Measurements from ENCODE around the gene BHLHE40. TPM values are rescaled to one million over a fixed set of nuclear protein-coding genes. Genes with fewer than 3 reads are reported as not detected.

Gene BHLHE40
- total and polyA plus RNA-seq, 10 of the 15 experiments (the other 5 are each of a cell fraction or from before 2014, with no cell fraction given), result 25.2 to 106 (median 51.4) TPM

DNA sequence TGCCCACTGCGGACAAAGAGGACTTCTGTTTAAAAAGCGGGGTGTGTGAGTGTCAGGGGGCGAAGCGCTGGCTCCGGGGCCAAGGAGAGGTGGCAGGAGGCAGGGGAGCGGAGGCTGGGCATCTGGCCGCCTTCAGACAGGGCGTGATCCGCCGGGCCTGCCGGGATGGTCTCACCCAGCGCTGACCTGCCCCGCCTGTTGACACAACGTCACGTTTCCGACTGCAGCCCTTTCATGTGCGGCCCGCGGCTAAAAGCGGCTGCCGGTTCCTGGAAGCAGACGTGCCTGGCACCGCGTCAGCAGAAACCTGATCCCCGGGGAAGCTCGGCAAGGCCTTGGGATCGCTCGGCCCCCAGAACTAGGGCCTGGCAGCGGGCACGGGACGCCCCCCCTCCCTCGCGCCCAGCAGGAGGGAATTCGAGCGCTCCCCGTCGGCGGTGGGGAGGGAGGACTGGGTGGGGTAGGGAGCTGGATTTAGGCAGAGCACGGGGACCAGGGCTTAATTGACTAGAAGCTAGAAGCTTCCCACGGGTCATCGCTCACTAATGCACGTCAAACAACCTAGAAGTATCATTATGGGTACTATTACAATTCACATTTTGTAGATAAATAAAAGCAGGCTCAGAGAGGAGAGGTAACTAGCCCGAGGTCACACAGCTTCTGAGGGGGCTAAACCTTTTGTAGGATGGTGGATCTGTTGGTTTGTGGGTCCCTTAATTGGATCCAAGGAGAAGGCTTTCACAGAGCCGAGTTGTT is 7.7 kb downstream of the BHLHE40 start (continued):
- TF ChIP-seq, protein P1, sequence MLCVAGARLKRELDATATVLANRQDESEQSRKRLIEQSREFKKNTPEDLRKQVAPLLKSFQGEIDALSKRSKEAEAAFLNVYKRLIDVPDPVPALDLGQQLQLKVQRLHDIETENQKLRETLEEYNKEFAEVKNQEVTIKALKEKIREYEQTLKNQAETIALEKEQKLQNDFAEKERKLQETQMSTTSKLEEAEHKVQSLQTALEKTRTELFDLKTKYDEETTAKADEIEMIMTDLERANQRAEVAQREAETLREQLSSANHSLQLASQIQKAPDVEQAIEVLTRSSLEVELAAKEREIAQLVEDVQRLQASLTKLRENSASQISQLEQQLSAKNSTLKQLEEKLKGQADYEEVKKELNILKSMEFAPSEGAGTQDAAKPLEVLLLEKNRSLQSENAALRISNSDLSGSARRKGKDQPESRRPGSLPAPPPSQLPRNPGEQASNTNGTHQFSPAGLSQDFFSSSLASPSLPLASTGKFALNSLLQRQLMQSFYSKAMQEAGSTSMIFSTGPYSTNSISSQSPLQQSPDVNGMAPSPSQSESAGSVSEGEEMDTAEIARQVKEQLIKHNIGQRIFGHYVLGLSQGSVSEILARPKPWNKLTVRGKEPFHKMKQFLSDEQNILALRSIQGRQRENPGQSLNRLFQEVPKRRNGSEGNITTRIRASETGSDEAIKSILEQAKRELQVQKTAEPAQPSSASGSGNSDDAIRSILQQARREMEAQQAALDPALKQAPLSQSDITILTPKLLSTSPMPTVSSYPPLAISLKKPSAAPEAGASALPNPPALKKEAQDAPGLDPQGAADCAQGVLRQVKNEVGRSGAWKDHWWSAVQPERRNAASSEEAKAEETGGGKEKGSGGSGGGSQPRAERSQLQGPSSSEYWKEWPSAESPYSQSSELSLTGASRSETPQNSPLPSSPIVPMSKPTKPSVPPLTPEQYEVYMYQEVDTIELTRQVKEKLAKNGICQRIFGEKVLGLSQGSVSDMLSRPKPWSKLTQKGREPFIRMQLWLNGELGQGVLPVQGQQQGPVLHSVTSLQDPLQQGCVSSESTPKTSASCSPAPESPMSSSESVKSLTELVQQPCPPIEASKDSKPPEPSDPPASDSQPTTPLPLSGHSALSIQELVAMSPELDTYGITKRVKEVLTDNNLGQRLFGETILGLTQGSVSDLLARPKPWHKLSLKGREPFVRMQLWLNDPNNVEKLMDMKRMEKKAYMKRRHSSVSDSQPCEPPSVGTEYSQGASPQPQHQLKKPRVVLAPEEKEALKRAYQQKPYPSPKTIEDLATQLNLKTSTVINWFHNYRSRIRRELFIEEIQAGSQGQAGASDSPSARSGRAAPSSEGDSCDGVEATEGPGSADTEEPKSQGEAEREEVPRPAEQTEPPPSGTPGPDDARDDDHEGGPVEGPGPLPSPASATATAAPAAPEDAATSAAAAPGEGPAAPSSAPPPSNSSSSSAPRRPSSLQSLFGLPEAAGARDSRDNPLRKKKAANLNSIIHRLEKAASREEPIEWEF (IDR thresholded peaks at IDR 0.05; ENCODE audit: insufficient replicate concordance, low read depth, low read length), result no peak
- TF ChIP-seq POU2F2 (IDR thresholded peaks at IDR 0.05; ENCODE audit: borderline replicate concordance, low read depth, low read length), result peak; percentile 70; the same call in 2 of the 3 replicates
- TF ChIP-seq KDM1A (IDR thresholded peaks at IDR 0.05; ENCODE audit: borderline replicate concordance), result no peak
- no peak for TF ChIP-seq SIX5 (IDR thresholded peaks at IDR 0.05; ENCODE audit: low read depth, low read length, severe bottlenecking)
- no peak for TF ChIP-seq BCL11A (IDR thresholded peaks at IDR 0.05; ENCODE audit: low read depth, low read length)
- TF ChIP-seq FOXK2 (IDR thresholded peaks at IDR 0.05), result peak; percentile 89; the same call in 1 of the 2 replicates
- TF ChIP-seq EGR1 (IDR thresholded peaks at IDR 0.05; ENCODE audit: borderline replicate concordance in 1 of 2, low read depth in 2 of 2, low read length in 2 of 2), result no peak
- TF ChIP-seq, protein P2, sequence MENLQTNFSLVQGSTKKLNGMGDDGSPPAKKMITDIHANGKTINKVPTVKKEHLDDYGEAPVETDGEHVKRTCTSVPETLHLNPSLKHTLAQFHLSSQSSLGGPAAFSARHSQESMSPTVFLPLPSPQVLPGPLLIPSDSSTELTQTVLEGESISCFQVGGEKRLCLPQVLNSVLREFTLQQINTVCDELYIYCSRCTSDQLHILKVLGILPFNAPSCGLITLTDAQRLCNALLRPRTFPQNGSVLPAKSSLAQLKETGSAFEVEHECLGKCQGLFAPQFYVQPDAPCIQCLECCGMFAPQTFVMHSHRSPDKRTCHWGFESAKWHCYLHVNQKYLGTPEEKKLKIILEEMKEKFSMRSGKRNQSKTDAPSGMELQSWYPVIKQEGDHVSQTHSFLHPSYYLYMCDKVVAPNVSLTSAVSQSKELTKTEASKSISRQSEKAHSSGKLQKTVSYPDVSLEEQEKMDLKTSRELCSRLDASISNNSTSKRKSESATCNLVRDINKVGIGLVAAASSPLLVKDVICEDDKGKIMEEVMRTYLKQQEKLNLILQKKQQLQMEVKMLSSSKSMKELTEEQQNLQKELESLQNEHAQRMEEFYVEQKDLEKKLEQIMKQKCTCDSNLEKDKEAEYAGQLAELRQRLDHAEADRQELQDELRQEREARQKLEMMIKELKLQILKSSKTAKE (IDR thresholded peaks at IDR 0.05; ENCODE audit: low read depth, poor library complexity, severe bottlenecking), result no peak
- TF ChIP-seq ZNF274 (IDR thresholded peaks at IDR 0.05; ENCODE audit: insufficient read depth, insufficient read length), result no peak
- TF ChIP-seq, protein P3, sequence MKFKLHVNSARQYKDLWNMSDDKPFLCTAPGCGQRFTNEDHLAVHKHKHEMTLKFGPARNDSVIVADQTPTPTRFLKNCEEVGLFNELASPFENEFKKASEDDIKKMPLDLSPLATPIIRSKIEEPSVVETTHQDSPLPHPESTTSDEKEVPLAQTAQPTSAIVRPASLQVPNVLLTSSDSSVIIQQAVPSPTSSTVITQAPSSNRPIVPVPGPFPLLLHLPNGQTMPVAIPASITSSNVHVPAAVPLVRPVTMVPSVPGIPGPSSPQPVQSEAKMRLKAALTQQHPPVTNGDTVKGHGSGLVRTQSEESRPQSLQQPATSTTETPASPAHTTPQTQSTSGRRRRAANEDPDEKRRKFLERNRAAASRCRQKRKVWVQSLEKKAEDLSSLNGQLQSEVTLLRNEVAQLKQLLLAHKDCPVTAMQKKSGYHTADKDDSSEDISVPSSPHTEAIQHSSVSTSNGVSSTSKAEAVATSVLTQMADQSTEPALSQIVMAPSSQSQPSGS (IDR thresholded peaks at IDR 0.05; ENCODE audit: low read length), result no peak
- TF ChIP-seq USF1 (IDR thresholded peaks at IDR 0.05; ENCODE audit: borderline replicate concordance, extremely low read length, insufficient read depth, low read depth, low read length), result no peak
- TF ChIP-seq, protein P4, sequence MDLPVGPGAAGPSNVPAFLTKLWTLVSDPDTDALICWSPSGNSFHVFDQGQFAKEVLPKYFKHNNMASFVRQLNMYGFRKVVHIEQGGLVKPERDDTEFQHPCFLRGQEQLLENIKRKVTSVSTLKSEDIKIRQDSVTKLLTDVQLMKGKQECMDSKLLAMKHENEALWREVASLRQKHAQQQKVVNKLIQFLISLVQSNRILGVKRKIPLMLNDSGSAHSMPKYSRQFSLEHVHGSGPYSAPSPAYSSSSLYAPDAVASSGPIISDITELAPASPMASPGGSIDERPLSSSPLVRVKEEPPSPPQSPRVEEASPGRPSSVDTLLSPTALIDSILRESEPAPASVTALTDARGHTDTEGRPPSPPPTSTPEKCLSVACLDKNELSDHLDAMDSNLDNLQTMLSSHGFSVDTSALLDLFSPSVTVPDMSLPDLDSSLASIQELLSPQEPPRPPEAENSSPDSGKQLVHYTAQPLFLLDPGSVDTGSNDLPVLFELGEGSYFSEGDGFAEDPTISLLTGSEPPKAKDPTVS (IDR thresholded peaks at IDR 0.05; ENCODE audit: low read depth, low read length), result no peak
- no peak for TF ChIP-seq CTCF (IDR thresholded peaks at IDR 0.05 in 2 of 3, conservative IDR thresholded peaks at IDR 0.05 in 1 of 3; ENCODE audit: control insufficient read depth in 2 of 3, extremely low read depth in 1 of 3, insufficient read depth in 1 of 3, low read depth in 3 of 3, low read length in 3 of 3)
- TF ChIP-seq TARDBP (IDR thresholded peaks at IDR 0.05; ENCODE audit: borderline replicate concordance), result no peak

Measured in GM12878 (cell line).